Islet precursor cell (in vitro differentiated cells): ENCODE measurements around the gene GSTM3.
A peak's percentile ranks its signal among the peaks of the same experiment; 100 is the strongest.

ENCODE experiments used
- DNase-seq: peaks from one replicate; pipeline ENCODE4 v3.0.0-alpha.2; 2018

GSTM3 gene

GRCh38 chr1:109740615-109741373 lies at the start of gene GSTM3:
Gene GSTM3, minus strand, starts transcription at chr1:109741038. Its CDS starts 751 bp downstream, at chr1:109740287.
- DNase-seq, result no peak

GRCh38 chr1:109790329-109790728 lies 49.5 kb upstream of the GSTM3 start:
- no peak for DNase-seq

GRCh38 chr1:109789551-109790180 lies 48.8 kb upstream of the GSTM3 start:
- DNase-seq, result no peak

GRCh38 chr1:109788695-109789521 lies 48.1 kb upstream of the GSTM3 start:
- peak; percentile 81 for DNase-seq

GRCh38 chr1:109787845-109788601 lies 47.2 kb upstream of the GSTM3 start:
- peak; percentile 58 for DNase-seq

- peak; percentile 28 for DNase-seq
Observed at GRCh38 chr1:109787211-109787844, 46.5 kb upstream of the GSTM3 start.

- peak; percentile 47 for DNase-seq
Observed at GRCh38 chr1:109786531-109787021, 45.7 kb upstream of the GSTM3 start.

- peak; percentile 24 for DNase-seq
Observed at GRCh38 chr1:109786112-109786480, 45.3 kb upstream of the GSTM3 start.

GRCh38 chr1:109785446-109786111 lies 44.7 kb upstream of the GSTM3 start:
- peak; percentile 41 for DNase-seq

GRCh38 chr1:109784551-109785252 lies 43.9 kb upstream of the GSTM3 start:
- peak; percentile 52 for DNase-seq

GRCh38 chr1:109783436-109783835 lies 42.6 kb upstream of the GSTM3 start:
- DNase-seq, result peak; percentile 87

- DNase-seq, result no peak
Observed at GRCh38 chr1:109782927-109783326, 42.1 kb upstream of the GSTM3 start.

- DNase-seq, result no peak
Observed at GRCh38 chr1:109782514-109782913, 41.7 kb upstream of the GSTM3 start.

- no peak for DNase-seq
Observed at GRCh38 chr1:109781806-109782205, 41.0 kb upstream of the GSTM3 start.

GRCh38 chr1:109780982-109781381 lies 40.1 kb upstream of the GSTM3 start:
- DNase-seq, result no peak

GRCh38 chr1:109777980-109778625 lies 37.3 kb upstream of the GSTM3 start:
- peak; percentile 29 for DNase-seq

GRCh38 chr1:109777436-109777835 lies 36.6 kb upstream of the GSTM3 start:
- peak; percentile 33 for DNase-seq

GRCh38 chr1:109776911-109777310 lies 36.1 kb upstream of the GSTM3 start:
- DNase-seq, result peak; percentile 92

- DNase-seq, result peak; percentile 46
Observed at GRCh38 chr1:109776206-109776835, 35.5 kb upstream of the GSTM3 start.

GRCh38 chr1:109775398-109775797 lies 34.6 kb upstream of the GSTM3 start:
- peak; percentile 34 for DNase-seq
